Uterine smooth muscle cell (primary cell): ENCODE results near the gene GAGE12G. TPM values are rescaled to one million over a fixed set of nuclear protein-coding genes. Genes with fewer than 3 reads are reported as not detected.

ENCODE experiments used
- total RNA-seq: library from RNA; depleted of rRNA; stranded (reverse); fragments of >200 nt; gene quantifications from 2 replicates; pipeline ENCODE4 v1.2.3, GENCODE V29; 2014

Gene GAGE12G
- total RNA-seq: not detected in 2 replicates

GRCh38 chrX:49570100-49570499 is at the start of gene GAGE12G:
Gene GAGE12G (plus strand): TSS chrX:49570400. CDS start chrX:49571555, 1,155 bp downstream.

GRCh38 chrX:49531877-49532276 is 38.3 kb upstream of the GAGE12G start, which contains the start of gene GAGE12C:
Gene GAGE12C (plus strand): TSS chrX:49532177. CDS start chrX:49533332, 1,155 bp downstream.

GRCh38 chrX:49541433-49541832 is 28.8 kb upstream of the GAGE12G start, which contains the start of gene GAGE12D:
Gene GAGE12D (plus strand): TSS chrX:49541733. CDS start chrX:49542888, 1,155 bp downstream.

GRCh38 chrX:49550989-49551388 is 19.2 kb upstream of the GAGE12G start, which contains the start of gene GAGE12E:
Gene GAGE12E (plus strand): TSS chrX:49551289. CDS start chrX:49552444, 1,155 bp downstream.

GRCh38 chrX:49560542-49560941 is 9.7 kb upstream of the GAGE12G start, which contains the start of gene GAGE12F:
Gene GAGE12F (plus strand): TSS chrX:49560842. CDS start chrX:49561997, 1,155 bp downstream.

GRCh38 chrX:49579649-49580048 is 9.4 kb downstream of the GAGE12G start, which contains the start of gene GAGE12H:
Gene GAGE12H (plus strand): TSS chrX:49579949. CDS start chrX:49581104, 1,155 bp downstream.

GRCh38 chrX:49589196-49589595 is 19.0 kb downstream of the GAGE12G start, which contains the start of gene GAGE2A:
Gene GAGE2A (plus strand): TSS chrX:49589496. CDS start chrX:49590651, 1,155 bp downstream.

GRCh38 chrX:49598720-49599119 is 28.5 kb downstream of the GAGE12G start, which contains the start of gene GAGE1:
Gene GAGE1 (plus strand): TSS chrX:49599020. CDS start chrX:49600175, 1,155 bp downstream.

Other genes starting within 250 kb of the GAGE12G start
- gene GAGE12J, start 248.4 kb upstream of the GAGE12G start, total RNA-seq: not detected in 2 replicates
- gene GAGE13, start 238.8 kb upstream of the GAGE12G start, total RNA-seq: not detected in 2 replicates
- gene GAGE12C, start 38.2 kb upstream of the GAGE12G start, total RNA-seq: not detected in 2 replicates
- not detected in 2 replicates for gene GAGE12D, start 28.7 kb upstream of the GAGE12G start, total RNA-seq
- gene GAGE12E, start 19.1 kb upstream of the GAGE12G start, total RNA-seq: not detected in 2 replicates
- gene GAGE12F, start 9.6 kb upstream of the GAGE12G start, total RNA-seq: not detected in 2 replicates
- gene GAGE12H, start 9.5 kb downstream of the GAGE12G start, total RNA-seq: not detected in 2 replicates
- not detected in 2 replicates for gene GAGE2A, start 19.1 kb downstream of the GAGE12G start, total RNA-seq
- not detected in 2 replicates for gene GAGE1, start 28.6 kb downstream of the GAGE12G start, total RNA-seq
- gene PAGE1, start 125.6 kb downstream of the GAGE12G start, total RNA-seq: not detected in 2 replicates